Karpas-422 (cell line): ENCODE measurements around the gene SEMA5B. TPM values are rescaled to one million over a fixed set of nuclear protein-coding genes. Genes with fewer than 3 reads are reported as not detected.

Experiments
- DNase-seq: peaks from one replicate; pipeline ENCODE4 v3.0.0-alpha.2; 2015
- H2AFZ ChIP-seq: fragments of 200-600 bp; sonication (generic); 2 replicates; pipeline ENCODE4 v1.6.1; 2014; ENCODE audit warnings: antibody characterized with exemption, low read length, mixed read lengths
- H3K27ac ChIP-seq: fragments of 200-600 bp; sonication (generic); 2 replicates; pipeline ENCODE4 v1.5.1; 2014; ENCODE audit warnings: mild to moderate bottlenecking, low read length, moderate library complexity
- H3K27me3 ChIP-seq: fragments of 200-600 bp; sonication (generic); 2 replicates; pipeline ENCODE4 v1.6.1; 2014; ENCODE audit warnings: low read length, mixed read lengths
- H3K36me3 ChIP-seq: fragments of 200-600 bp; sonication (generic); 2 replicates; pipeline ENCODE4 v1.6.1; 2014; ENCODE audit warnings: low read length, mixed read lengths; ENCODE audit not compliant: insufficient read depth
- H3K4me1 ChIP-seq: fragments of 200-600 bp; sonication (generic); 2 replicates; pipeline ENCODE4 v1.6.1; 2014; ENCODE audit warnings: mild to moderate bottlenecking, low read length, mixed read lengths
- H3K4me2 ChIP-seq: fragments of 200-600 bp; sonication (generic); 2 replicates; pipeline ENCODE4 v1.6.1; 2014; ENCODE audit warnings: low read length, low read depth, mild to moderate bottlenecking; ENCODE audit not compliant: poor library complexity, severe bottlenecking
- H3K4me3 ChIP-seq: fragments of 200-600 bp; sonication (generic); 2 replicates; pipeline ENCODE4 v1.5.1; 2014; ENCODE audit warnings: mild to moderate bottlenecking, antibody characterized with exemption, low read length, mixed read lengths
- H3K79me2 ChIP-seq: fragments of 200-600 bp; sonication (generic); 2 replicates; pipeline ENCODE4 v1.6.1; 2014; ENCODE audit warnings: mild to moderate bottlenecking, low read length, mixed read lengths
- H3K9ac ChIP-seq: fragments of 200-600 bp; sonication (generic); 2 replicates; pipeline ENCODE4 v1.6.0; 2014; ENCODE audit warnings: low read length
- H3K9me2 ChIP-seq: fragments of 200-600 bp; sonication (generic), shearing (Covaris generic); replicated peaks from 2 replicates; pipeline ENCODE4 v1.6.0; 2014; ENCODE audit warnings: mild to moderate bottlenecking, low read length, moderate library complexity; ENCODE audit not compliant: insufficient read depth
- H3K9me3 ChIP-seq: fragments of 300-700, 200-600 bp; sonication (generic); 2 replicates; pipeline ENCODE4 v1.6.1; 2014; ENCODE audit warnings: low read length, mixed read lengths
- H4K20me1 ChIP-seq: fragments of 200-600 bp; sonication (generic); 2 replicates; pipeline ENCODE4 v1.6.1; 2014; ENCODE audit warnings: mild to moderate bottlenecking, antibody characterized with exemption, low read length, low read depth; ENCODE audit not compliant: insufficient read depth
- total RNA-seq: library from RNA; depleted of rRNA; stranded (reverse); fragments of >200 nt; shearing (Covaris generic); gene quantifications from 2 replicates; pipeline ENCODE4 v1.2.3, GENCODE V29; 2014; ENCODE audit warnings: low replicate concordance

Gene SEMA5B
- total RNA-seq, 1 experiment from 2014 or later: not detected

GRCh38 chr3:122929188-122930062, 98.1 kb downstream of the SEMA5B start:
- no peaks in the 10 kb centered on the region for H3K9me3 ChIP-seq
- no peak overlapping the region for H3K4me3 ChIP-seq
- H2AFZ ChIP-seq: no peak overlapping the region
- no peaks in the 10 kb centered on the region for H3K36me3 ChIP-seq
- H3K27me3 ChIP-seq: no peaks in the 10 kb centered on the region
- H3K4me1 ChIP-seq: no peaks in the 10 kb centered on the region
- H3K4me2 ChIP-seq: no peak overlapping the region
- no peak overlapping the region for H3K9ac ChIP-seq
- H3K9me2 ChIP-seq: no peaks in the 10 kb centered on the region
- DNase-seq: no peak
- no peaks in the 10 kb centered on the region for H4K20me1 ChIP-seq
- H3K27ac ChIP-seq: no peak overlapping the region
- no peaks in the 10 kb centered on the region for H3K79me2 ChIP-seq

GRCh38 chr3:122928396-122929187, 99.0 kb downstream of the SEMA5B start:
- no peak overlapping the region for H3K4me3 ChIP-seq
- no peak for DNase-seq
- no peaks in the 10 kb centered on the region for H3K27me3 ChIP-seq
- no peaks in the 10 kb centered on the region for H3K9me2 ChIP-seq
- no peaks in the 10 kb centered on the region for H3K79me2 ChIP-seq
- H3K9ac ChIP-seq: no peak overlapping the region
- no peak overlapping the region for H2AFZ ChIP-seq
- H3K27ac ChIP-seq: no peak overlapping the region
- H4K20me1 ChIP-seq: no peaks in the 10 kb centered on the region
- H3K36me3 ChIP-seq: no peaks in the 10 kb centered on the region
- no peak overlapping the region for H3K4me2 ChIP-seq
- H3K9me3 ChIP-seq: no peaks in the 10 kb centered on the region
- no peaks in the 10 kb centered on the region for H3K4me1 ChIP-seq

- Histone ChIP-seq H3K4me3 (no peak overlapping the region), H3K4me2 (no peak overlapping the region), H3K9me2 (no peaks in the 10 kb centered on the region), H3K9me3 (no peaks in the 10 kb centered on the region), H3K36me3 (no peaks in the 10 kb centered on the region), H2AFZ (no peak overlapping the region), H3K9ac (no peak overlapping the region), H3K27me3 (no peaks in the 10 kb centered on the region), H4K20me1 (no peaks in the 10 kb centered on the region), H3K79me2 (no peaks in the 10 kb centered on the region), H3K27ac (no peak overlapping the region), H3K4me1 (no peaks in the 10 kb centered on the region)
- no peak for DNase-seq
Measured at GRCh38 chr3:122927726-122928125, 99.8 kb downstream of the SEMA5B start.

- H3K4me3 ChIP-seq: no peak overlapping the region
- DNase-seq: no peak
- H3K9ac ChIP-seq: no peak overlapping the region
- no peaks in the 10 kb centered on the region for H3K36me3 ChIP-seq
- H3K79me2 ChIP-seq: no peaks in the 10 kb centered on the region
- H3K4me1 ChIP-seq: no peaks in the 10 kb centered on the region
- H3K27ac ChIP-seq: no peak overlapping the region
- H3K9me2 ChIP-seq: no peaks in the 10 kb centered on the region
- no peaks in the 10 kb centered on the region for H4K20me1 ChIP-seq
- no peak overlapping the region for H3K4me2 ChIP-seq
- H2AFZ ChIP-seq: no peak overlapping the region
- H3K9me3 ChIP-seq: no peaks in the 10 kb centered on the region
- no peaks in the 10 kb centered on the region for H3K27me3 ChIP-seq
Measured at GRCh38 chr3:122926811-122927210, 100.8 kb downstream of the SEMA5B start.

GRCh38 chr3:122926322-122926721, 101.2 kb downstream of the SEMA5B start:
- H2AFZ ChIP-seq: no peak overlapping the region
- H3K4me1 ChIP-seq: no peaks in the 10 kb centered on the region
- H3K9ac ChIP-seq: no peak overlapping the region
- H3K36me3 ChIP-seq: no peaks in the 10 kb centered on the region
- no peaks in the 10 kb centered on the region for H3K9me3 ChIP-seq
- H3K79me2 ChIP-seq: no peaks in the 10 kb centered on the region
- H3K27me3 ChIP-seq: no peaks in the 10 kb centered on the region
- no peak overlapping the region for H3K27ac ChIP-seq
- H3K4me2 ChIP-seq: no peak overlapping the region
- no peak overlapping the region for H3K4me3 ChIP-seq
- no peaks in the 10 kb centered on the region for H3K9me2 ChIP-seq
- DNase-seq: no peak
- H4K20me1 ChIP-seq: no peaks in the 10 kb centered on the region

GRCh38 chr3:122925756-122926155, 101.8 kb downstream of the SEMA5B start:
- no peaks in the 10 kb centered on the region for H3K4me1 ChIP-seq
- H3K9me2 ChIP-seq: no peaks in the 10 kb centered on the region
- no peaks in the 10 kb centered on the region for H3K79me2 ChIP-seq
- H2AFZ ChIP-seq: no peak overlapping the region
- no peaks in the 10 kb centered on the region for H3K36me3 ChIP-seq
- no peak for DNase-seq
- no peak overlapping the region for H3K4me2 ChIP-seq
- no peaks in the 10 kb centered on the region for H3K9me3 ChIP-seq
- no peak overlapping the region for H3K27ac ChIP-seq
- H3K9ac ChIP-seq: no peak overlapping the region
- no peak overlapping the region for H3K4me3 ChIP-seq
- H3K27me3 ChIP-seq: no peaks in the 10 kb centered on the region
- H4K20me1 ChIP-seq: no peaks in the 10 kb centered on the region

- Histone ChIP-seq H3K9me3 (no peaks in the 10 kb centered on the region), H3K27ac (no peak overlapping the region), H3K9ac (no peak overlapping the region), H3K4me2 (no peak overlapping the region), H3K27me3 (no peaks in the 10 kb centered on the region), H3K36me3 (no peaks in the 10 kb centered on the region), H4K20me1 (no peaks in the 10 kb centered on the region), H3K4me1 (no peaks in the 10 kb centered on the region), H3K9me2 (no peaks in the 10 kb centered on the region), H2AFZ (no peak overlapping the region), H3K4me3 (no peak overlapping the region), H3K79me2 (no peaks in the 10 kb centered on the region)
- no peak for DNase-seq
Measured at GRCh38 chr3:122924056-122924455, 103.5 kb downstream of the SEMA5B start.

- no peak for DNase-seq
- no peaks in the 10 kb centered on the region for H3K9me2 ChIP-seq
Measured at GRCh38 chr3:122923611-122924010, 104.0 kb downstream of the SEMA5B start.

More at GRCh38 chr3:122923611-122924010, 104.0 kb downstream of the SEMA5B start:
- H3K4me2 ChIP-seq: no peak overlapping the region
- H2AFZ ChIP-seq: no peak overlapping the region
- H3K9me3 ChIP-seq: no peaks in the 10 kb centered on the region
- no peaks in the 10 kb centered on the region for H4K20me1 ChIP-seq
- no peak overlapping the region for H3K4me3 ChIP-seq
- H3K27me3 ChIP-seq: no peaks in the 10 kb centered on the region
- H3K4me1 ChIP-seq: no peaks in the 10 kb centered on the region
- no peaks in the 10 kb centered on the region for H3K79me2 ChIP-seq
- H3K36me3 ChIP-seq: no peaks in the 10 kb centered on the region
- H3K9ac ChIP-seq: no peak overlapping the region
- H3K27ac ChIP-seq: no peak overlapping the region
